ENCODE measurements around the gene KRTAP4-7. TPM values are rescaled to one million over a fixed set of nuclear protein-coding genes. Genes with fewer than 3 reads are reported as not detected.

Gene KRTAP4-7
- polyA plus RNA-seq: not detected in 2 replicates

GRCh38 chr17:41084100-41084856 is at the start of gene KRTAP4-7:
TSS of gene KRTAP4-7 (plus strand) at chr17:41084150. CDS start at chr17:41084207, 57 bp downstream.

GRCh38 chr17:41034346-41034935 is 49.5 kb upstream of the KRTAP4-7 start, which contains the start of gene KRTAP1-3:
TSS of gene KRTAP1-3 (minus strand) at chr17:41034874. CDS start at chr17:41034821, 53 bp downstream.

GRCh38 chr17:41040783-41041571 is 43.0 kb upstream of the KRTAP4-7 start, which contains the start of gene KRTAP1-1:
TSS of gene KRTAP1-1 (minus strand) at chr17:41041450. CDS start at chr17:41041397, 53 bp downstream.

GRCh38 chr17:41046735-41047465 is 37.0 kb upstream of the KRTAP4-7 start, which contains the start of gene KRTAP2-1:
TSS of gene KRTAP2-1 (minus strand) at chr17:41047316. CDS start at chr17:41047267, 49 bp downstream.

GRCh38 chr17:41055130-41055529 is 28.8 kb upstream of the KRTAP4-7 start, which contains the start of gene KRTAP2-2:
TSS of gene KRTAP2-2 (minus strand) at chr17:41055230. CDS start at chr17:41055211, 19 bp downstream.

GRCh38 chr17:41060052-41060604 is 23.8 kb upstream of the KRTAP4-7 start, which contains the start of gene KRTAP2-3:
TSS of gene KRTAP2-3 (minus strand) at chr17:41060114. CDS start at chr17:41060050, 64 bp downstream.

GRCh38 chr17:41065829-41066624 is 17.9 kb upstream of the KRTAP4-7 start, which contains the start of gene KRTAP2-4:
TSS of gene KRTAP2-4 (minus strand) at chr17:41065879. CDS start at chr17:41065845, 34 bp downstream.

GRCh38 chr17:41098042-41098441 is 14.1 kb downstream of the KRTAP4-7 start, which contains the start of gene KRTAP4-8:
TSS of gene KRTAP4-8 (minus strand) at chr17:41098142. CDS start at chr17:41098084, 58 bp downstream.

GRCh38 chr17:41101586-41102259 is 17.8 kb downstream of the KRTAP4-7 start, which contains the start of gene KRTAP4-16:
TSS of gene KRTAP4-16 (minus strand) at chr17:41102209. CDS start at chr17:41102209, 0 bp downstream.

GRCh38 chr17:41105347-41105746 is 21.4 kb downstream of the KRTAP4-7 start, which contains the start of gene KRTAP4-9:
TSS of gene KRTAP4-9 (plus strand) at chr17:41105389. CDS start at chr17:41105389, 0 bp downstream.

GRCh38 chr17:41117846-41118386 is 34.0 kb downstream of the KRTAP4-7 start, which contains the start of gene KRTAP4-11:
TSS of gene KRTAP4-11 (minus strand) at chr17:41118373. CDS start at chr17:41118315, 58 bp downstream.

GRCh38 chr17:41123991-41124371 is 40.0 kb downstream of the KRTAP4-7 start, which contains the start of gene KRTAP4-12:
TSS of gene KRTAP4-12 (minus strand) at chr17:41124182. CDS start at chr17:41124122, 60 bp downstream.

Other genes starting within 250 kb of the KRTAP4-7 start
- gene KRT12, start 216.9 kb upstream of the KRTAP4-7 start, polyA plus RNA-seq: not detected in 2 replicates
- gene KRT20, start 198.9 kb upstream of the KRTAP4-7 start, polyA plus RNA-seq: not detected in 2 replicates
- 0.60 TPM in 1 of 2 replicates, not detected in the other for gene KRT23, start 146.5 kb upstream of the KRTAP4-7 start, polyA plus RNA-seq
- not detected in 2 replicates for gene KRT39, start 117.2 kb upstream of the KRTAP4-7 start, polyA plus RNA-seq
- not detected in 2 replicates for gene KRT40, start 99.8 kb upstream of the KRTAP4-7 start, polyA plus RNA-seq
- gene KRTAP3-3, start 90.0 kb upstream of the KRTAP4-7 start, polyA plus RNA-seq: not detected in 2 replicates
- not detected in 2 replicates for gene KRTAP3-2, start 84.2 kb upstream of the KRTAP4-7 start, polyA plus RNA-seq
- not detected in 2 replicates for gene KRTAP3-1, start 75.0 kb upstream of the KRTAP4-7 start, polyA plus RNA-seq
- not detected in 2 replicates for gene KRTAP1-5, start 56.9 kb upstream of the KRTAP4-7 start, polyA plus RNA-seq
- not detected in 2 replicates for gene KRTAP1-4, start 54.0 kb upstream of the KRTAP4-7 start, polyA plus RNA-seq
- not detected in 2 replicates for gene KRTAP1-3, start 49.3 kb upstream of the KRTAP4-7 start, polyA plus RNA-seq
- gene KRTAP1-1, start 42.7 kb upstream of the KRTAP4-7 start, polyA plus RNA-seq: 0.28 TPM in 1 of 2 replicates, not detected in the other
- not detected in 2 replicates for gene KRTAP2-1, start 36.8 kb upstream of the KRTAP4-7 start, polyA plus RNA-seq
- not detected in 2 replicates for gene KRTAP2-2, start 28.9 kb upstream of the KRTAP4-7 start, polyA plus RNA-seq
- gene KRTAP2-3, start 24.0 kb upstream of the KRTAP4-7 start, polyA plus RNA-seq: not detected in 2 replicates
- gene KRTAP2-4, start 18.3 kb upstream of the KRTAP4-7 start, polyA plus RNA-seq: not detected in 2 replicates
- gene KRTAP4-8, start 14.0 kb downstream of the KRTAP4-7 start, polyA plus RNA-seq: not detected in 2 replicates
- gene KRTAP4-16, start 18.1 kb downstream of the KRTAP4-7 start, polyA plus RNA-seq: not detected in 2 replicates
- gene KRTAP4-9, start 21.2 kb downstream of the KRTAP4-7 start, polyA plus RNA-seq: not detected in 2 replicates
- not detected in 2 replicates for gene KRTAP4-11, start 34.2 kb downstream of the KRTAP4-7 start, polyA plus RNA-seq
- gene KRTAP4-12, start 40.0 kb downstream of the KRTAP4-7 start, polyA plus RNA-seq: not detected in 2 replicates
- gene KRTAP4-6, start 56.4 kb downstream of the KRTAP4-7 start, polyA plus RNA-seq: not detected in 2 replicates
- not detected in 2 replicates for gene KRTAP4-5, start 65.7 kb downstream of the KRTAP4-7 start, polyA plus RNA-seq
- gene KRTAP4-4, start 76.6 kb downstream of the KRTAP4-7 start, polyA plus RNA-seq: not detected in 2 replicates
- gene KRTAP4-3, start 84.1 kb downstream of the KRTAP4-7 start, polyA plus RNA-seq: not detected in 2 replicates
- not detected in 2 replicates for gene KRTAP4-2, start 94.1 kb downstream of the KRTAP4-7 start, polyA plus RNA-seq
- not detected in 2 replicates for gene KRTAP4-1, start 100.8 kb downstream of the KRTAP4-7 start, polyA plus RNA-seq
- gene KRTAP9-1, start 105.7 kb downstream of the KRTAP4-7 start, polyA plus RNA-seq: not detected in 2 replicates
- not detected in 2 replicates for gene KRTAP9-2, start 142.5 kb downstream of the KRTAP4-7 start, polyA plus RNA-seq
- gene KRTAP9-3, start 148.3 kb downstream of the KRTAP4-7 start, polyA plus RNA-seq: not detected in 2 replicates
- not detected in 2 replicates for gene KRTAP9-8, start 153.8 kb downstream of the KRTAP4-7 start, polyA plus RNA-seq
- gene KRTAP9-4, start 165.5 kb downstream of the KRTAP4-7 start, polyA plus RNA-seq: not detected in 2 replicates
- gene KRTAP9-9, start 171.2 kb downstream of the KRTAP4-7 start, polyA plus RNA-seq: not detected in 2 replicates
- not detected in 2 replicates for gene KRTAP9-6, start 181.2 kb downstream of the KRTAP4-7 start, polyA plus RNA-seq
- gene KRTAP9-7, start 191.5 kb downstream of the KRTAP4-7 start, polyA plus RNA-seq: not detected in 2 replicates
- gene KRTAP29-1, start 218.7 kb downstream of the KRTAP4-7 start, polyA plus RNA-seq: not detected in 2 replicates
- gene KRTAP16-1, start 225.2 kb downstream of the KRTAP4-7 start, polyA plus RNA-seq: not detected in 2 replicates
- gene KRTAP17-1, start 231.6 kb downstream of the KRTAP4-7 start, polyA plus RNA-seq: not detected in 2 replicates

Measured in Purkinje cell (primary cell).